Measurements from ENCODE around the gene ANKRD60. TPM values are rescaled to one million over a fixed set of nuclear protein-coding genes. Genes with fewer than 3 reads are reported as not detected.

ANKRD60 gene
- total RNA-seq, 3 donors from 2014 or later = not detected

GRCh38 chr20:58173091-58173490 is 55.4 kb downstream of the ANKRD60 start:
- DNase-seq (ENCODE audit: low spot score in 2 of 2) = no peak
- H3K9me3 ChIP-seq = no peaks in the 10 kb centered on the region
- no peaks in the 10 kb centered on the region for H3K27me3 ChIP-seq
- H3K27ac ChIP-seq = no peak overlapping the region
- intact Hi-C loops (cut with DNase I; ENCODE audit: low total_unique reads) = no loop called here
- no peaks in the 10 kb centered on the region for H3K36me3 ChIP-seq
- H3K4me3 ChIP-seq = no peak overlapping the region
- no peak for TF ChIP-seq POLR2A (IDR thresholded peaks at IDR 0.05)
- no peak for TF ChIP-seq CTCF (IDR thresholded peaks at IDR 0.05)
- no peak for TF ChIP-seq POLR2AphosphoS5 (IDR thresholded peaks at IDR 0.05)
- no peaks in the 10 kb centered on the region for H3K4me1 ChIP-seq

GRCh38 chr20:58171796-58172425 is 56.5 kb downstream of the ANKRD60 start:
- Histone ChIP-seq H3K27me3 (no peaks in the 10 kb centered on the region), H3K4me3 (no peak overlapping the region), H3K4me1 (no peaks in the 10 kb centered on the region), H3K36me3 (no peaks in the 10 kb centered on the region), H3K27ac (no peak overlapping the region), H3K9me3 (no peaks in the 10 kb centered on the region)
- intact Hi-C loops (cut with DNase I; ENCODE audit: low total_unique reads) = no loop called here
- DNase-seq (ENCODE audit: low spot score in 2 of 2) = no peak
- no peak for TF ChIP-seq POLR2AphosphoS5 (IDR thresholded peaks at IDR 0.05)
- no peak for TF ChIP-seq CTCF (IDR thresholded peaks at IDR 0.05)
- TF ChIP-seq POLR2A (IDR thresholded peaks at IDR 0.05) = no peak

- no peak overlapping the region for H3K27ac ChIP-seq
- TF ChIP-seq POLR2AphosphoS5 (IDR thresholded peaks at IDR 0.05) = no peak
- no peak for TF ChIP-seq POLR2A (IDR thresholded peaks at IDR 0.05)
- TF ChIP-seq CTCF (IDR thresholded peaks at IDR 0.05) = no peak
- no peaks in the 10 kb centered on the region for H3K4me1 ChIP-seq
- H3K9me3 ChIP-seq = no peaks in the 10 kb centered on the region
- H3K4me3 ChIP-seq = no peak overlapping the region
- H3K27me3 ChIP-seq = no peaks in the 10 kb centered on the region
- intact Hi-C loops (cut with DNase I; ENCODE audit: low total_unique reads) = no loop called here
- H3K36me3 ChIP-seq = no peaks in the 10 kb centered on the region
- no peak for DNase-seq (ENCODE audit: low spot score in 2 of 2)
These were observed 59.0 kb downstream of the ANKRD60 start for GRCh38 chr20:58169450-58169849.

GRCh38 chr20:58168843-58169242 is 59.6 kb downstream of the ANKRD60 start:
- H3K4me1 ChIP-seq = no peaks in the 10 kb centered on the region
- no peak overlapping the region for H3K4me3 ChIP-seq
- H3K27me3 ChIP-seq = no peaks in the 10 kb centered on the region
- intact Hi-C loops (cut with DNase I; ENCODE audit: low total_unique reads) = no loop called here
- no peaks in the 10 kb centered on the region for H3K9me3 ChIP-seq
- TF ChIP-seq POLR2A (IDR thresholded peaks at IDR 0.05) = no peak
- no peak for TF ChIP-seq CTCF (IDR thresholded peaks at IDR 0.05)
- no peak for DNase-seq (ENCODE audit: low spot score in 2 of 2)
- no peak overlapping the region for H3K27ac ChIP-seq
- no peaks in the 10 kb centered on the region for H3K36me3 ChIP-seq

- Histone ChIP-seq H3K4me3 (no peak overlapping the region), H3K27ac (no peak overlapping the region), H3K4me1 (no peaks in the 10 kb centered on the region), H3K9me3 (no peaks in the 10 kb centered on the region), H3K36me3 (no peaks in the 10 kb centered on the region), H3K27me3 (no peaks in the 10 kb centered on the region)
- intact Hi-C loops (cut with DNase I; ENCODE audit: low total_unique reads) = no loop called here
- TF ChIP-seq CTCF (IDR thresholded peaks at IDR 0.05) (no peak), POLR2A (IDR thresholded peaks at IDR 0.05) (no peak), POLR2AphosphoS5 (IDR thresholded peaks at IDR 0.05) (no peak)
- DNase-seq (ENCODE audit: low spot score in 2 of 2) = no peak
These were observed 60.7 kb downstream of the ANKRD60 start for GRCh38 chr20:58167759-58168158.

Other genes with a start within 250 kb of the ANKRD60 start
- gene RAB22A, start 81.1 kb upstream of the ANKRD60 start, total RNA-seq = 10 to 100 TPM; 17.7 to 22.4 (median 22.2) TPM
- 10 to 100 TPM; 18.6 to 18.9 (median 18.7) TPM for gene VAPB, start 160.6 kb upstream of the ANKRD60 start, total RNA-seq

Measured in breast epithelium (tissue), 4 donors.